K562 (cell line): ENCODE results near the gene RNASE8. TPM values are rescaled to one million over a fixed set of nuclear protein-coding genes. Genes with fewer than 3 reads are reported as not detected.

Source experiments
- ATAC-seq: fragments of 200-7000 bp; cut with Tn5 transposase; 3 replicates; pipeline ENCODE4 v1.9.1; 2020; ENCODE audit warnings: moderate library complexity
- BruUV-seq: library from RNA; stranded (reverse); fragments of 400-500 nt; replicated peaks from 2 replicates; lab custom pipeline; 2021; lab: Mats Ljungman, UMichigan
- CTCF ChIA-PET: fragments of 300-600 bp; formaldehyde crosslinking; extraction: SDS; loops from one replicate; lab custom pipeline; 2021; ENCODE audit warnings: low intra/inter-chr PET ratio; lab: Yijun Ruan, JAX
- POLR2A ChIA-PET: fragments of 300-600, 350-650 bp; sonication (Branson Sonifier 250); formaldehyde crosslinking; extraction: SDS; loops from one replicate; lab custom pipeline; 2021; ENCODE audit warnings: antibody characterized with exemption, inconsistent platforms; lab: Yijun Ruan, JAX
- DNase-seq, 4 experiments: peaks; one replicate each; pipeline versions ENCODE4 v3.0.0 to v3.0.0-alpha.2; 2011 to 2018; ENCODE audit warnings: low spot score in 3 of 4, mixed read lengths in 3 of 4; ENCODE audit errors: extremely low read depth in 1 of 4
- FAIRE-seq: peaks from 2 replicates; lab custom pipeline; 2011; peaks lifted over from hg19 to GRCh38; lab: Jason Lieb, UNC
- H2AFZ ChIP-seq: 2 replicates; pipeline ENCODE4 v1.6.0; 2011; ENCODE audit warnings: low read depth, low read length, control low read depth, inconsistent platforms
- H3K27ac ChIP-seq: fragments of 200-600 bp; 3 replicates; pipeline ENCODE4 v1.8.0; 2011; ENCODE audit warnings: low read depth, mild to moderate bottlenecking, control low read depth, inconsistent platforms, low read length, moderate library complexity, mixed read lengths; ENCODE audit errors: extremely low read depth
- H3K27me3 ChIP-seq, 2 experiments: fragments of 300-600 bp in 1 of 2; 2 replicates in 1 of 2; 3 replicates in 1 of 2; pipeline versions ENCODE4 v1.6.0 to v1.8.0; 2011; ENCODE audit warnings: inconsistent platforms in 2 of 2, low read length in 2 of 2, mild to moderate bottlenecking in 1 of 2, mixed read lengths in 1 of 2, moderate library complexity in 1 of 2; ENCODE audit not compliant: control insufficient read depth in 2 of 2, insufficient read depth in 2 of 2
- H3K36me3 ChIP-seq: fragments of 300-600 bp; 3 replicates; pipeline ENCODE4 v1.8.0; 2011; ENCODE audit warnings: mild to moderate bottlenecking, low read length, inconsistent platforms; ENCODE audit not compliant: control insufficient read depth, insufficient read depth
- H3K4me1 ChIP-seq, 2 experiments: fragments of 200-600 bp in 1 of 2; replicated peaks in 1 of 2; 2 replicates in 1 of 2; 3 replicates in 1 of 2; pipeline versions ENCODE4 v1.5.1 to v1.8.0; 2011; ENCODE audit warnings: inconsistent platforms in 2 of 2, low read length in 2 of 2, mild to moderate bottlenecking in 1 of 2, mixed read lengths in 1 of 2, moderate library complexity in 1 of 2; ENCODE audit not compliant: control insufficient read depth in 2 of 2, insufficient read depth in 2 of 2
- H3K4me2 ChIP-seq: 2 replicates; pipeline ENCODE4 v1.6.1; 2011; ENCODE audit warnings: low read length, control low read depth, inconsistent platforms, mixed read lengths; ENCODE audit not compliant: insufficient read depth
- H3K4me3 ChIP-seq: fragments of 200-600 bp; sonication (generic), shearing (Covaris generic); 2 replicates; pipeline ENCODE4 v1.5.1; 2016; ENCODE audit warnings: control low read depth, inconsistent platforms
- H3K79me2 ChIP-seq: fragments of 200-600 bp; 3 replicates; pipeline ENCODE4 v1.8.0; 2011; ENCODE audit warnings: low read length, inconsistent platforms; ENCODE audit not compliant: control insufficient read depth, insufficient read depth
- H3K9ac ChIP-seq, 2 experiments: 2 replicates each; pipeline versions ENCODE4 v1.6.0 to v1.6.1; 2011; ENCODE audit warnings: low read depth in 2 of 2, low read length in 2 of 2, control low read depth in 1 of 2, inconsistent platforms in 1 of 2, mild to moderate bottlenecking in 1 of 2, mixed read lengths in 1 of 2; ENCODE audit not compliant: insufficient read depth in 1 of 2
- H3K9me1 ChIP-seq: one replicate; pipeline ENCODE4 v1.6.0; 2011; ENCODE audit warnings: inconsistent platforms, mild to moderate bottlenecking, low read length, moderate library complexity; ENCODE audit not compliant: control insufficient read depth, insufficient read depth
- H3K9me3 ChIP-seq: replicated peaks from 2 replicates; pipeline ENCODE4 v1.5.1; 2011; ENCODE audit warnings: low read depth, low read length, inconsistent platforms; ENCODE audit not compliant: control insufficient read depth, insufficient read depth
- H4K20me1 ChIP-seq: replicated peaks from 2 replicates; pipeline ENCODE4 v1.6.1; 2011; ENCODE audit warnings: low read length, inconsistent platforms, mixed read lengths; ENCODE audit not compliant: control insufficient read depth, insufficient read depth
- ARID2 ChIP-seq: fragments of 450-650 bp; IDR thresholded peaks from 2 replicates; pipeline ENCODE4 v1.6.1; 2017; ENCODE audit warnings: antibody characterized with exemption, mild to moderate bottlenecking
- C11orf30 ChIP-seq: fragments of 450-650 bp; IDR thresholded peaks from 2 replicates; pipeline ENCODE4 v1.6.1; 2016; ENCODE audit warnings: low read depth, mild to moderate bottlenecking
- CHCHD3 ChIP-seq: fragments of 250-450 bp; sonication (Bioruptor Pico); IDR thresholded peaks from 2 replicates; pipeline ENCODE4 v2.1.2; 2022; ENCODE audit warnings: mild to moderate bottlenecking
- ETV6 ChIP-seq, 3 experiments: fragments of 150-350 bp in 1 of 3; sonication (generic) in 1 of 3; formaldehyde crosslinking in 1 of 3; IDR thresholded peaks; 2 replicates each; pipeline versions ENCODE4 v1.6.1 to v1.8.0; 2014 to 2022; ENCODE audit warnings: borderline replicate concordance in 2 of 3, low read depth in 2 of 3, antibody characterized with exemption in 1 of 3, low read length in 1 of 3, mild to moderate bottlenecking in 1 of 3, missing genetic modification reagents in 1 of 3
- GTF2E2 ChIP-seq: fragments of 200-800 bp; sonication (Bioruptor generic); IDR thresholded peaks from 2 replicates; pipeline ENCODE4 v1.6.1; 2016; ENCODE audit warnings: missing genetic modification characterization, missing compliant biosample characterization
- KLF6 ChIP-seq: fragments of 250-450 bp; sonication (Bioruptor Pico); IDR thresholded peaks from 2 replicates; pipeline ENCODE4 v1.4.0; 2020; ENCODE audit warnings: mild to moderate bottlenecking, moderate library complexity, borderline replicate concordance
- MECOM ChIP-seq: fragments of 250-450 bp; sonication (Bioruptor Pico); IDR thresholded peaks from 2 replicates; pipeline ENCODE4 v1.8.0; 2022; ENCODE audit warnings: inconsistent platforms
- NONO ChIP-seq, 2 experiments: fragments of 200-400 bp in 1 of 2; fragments of 450-650 bp in 1 of 2; formaldehyde crosslinking in 1 of 2; IDR thresholded peaks; 2 replicates each; pipeline ENCODE4 v1.6.1; 2017; ENCODE audit warnings: low read depth in 2 of 2, mild to moderate bottlenecking in 2 of 2, moderate library complexity in 2 of 2, low read length in 1 of 2
- PML ChIP-seq: IDR thresholded peaks from 2 replicates; pipeline ENCODE4 v1.6.1; 2012; ENCODE audit warnings: low read length, inconsistent platforms
- SMAD3 ChIP-seq: fragments of 450-650 bp; formaldehyde crosslinking; conservative IDR thresholded peaks from 2 replicates; pipeline ENCODE4 v1.4.0; 2020; ENCODE audit warnings: mild to moderate bottlenecking
- SREBF2 ChIP-seq: sonication (generic); formaldehyde crosslinking; IDR thresholded peaks from 2 replicates; pipeline ENCODE4 v1.4.0; 2020; ENCODE audit warnings: mild to moderate bottlenecking, missing genetic modification reagents
- ZNF764 ChIP-seq: fragments of 250-450 bp; sonication (Bioruptor Pico); IDR thresholded peaks from 2 replicates; pipeline ENCODE4 v1.4.0; 2020; ENCODE audit warnings: low read depth, mild to moderate bottlenecking, moderate library complexity
- WGBS: fragments of 100-300 bp; shearing (Covaris generic); methylation state at CpG from one replicate; pipeline ENCODE4 v1.1.6; 2016; ENCODE audit warnings: low coverage, mixed read lengths; ENCODE audit not compliant: insufficient coverage; ENCODE audit errors: missing lambda C conversion rate; 5-methylcytosine and 5-hydroxymethylcytosine counted together
- in situ Hi-C: fragments of 300-500 bp; cut with MboI; formaldehyde crosslinking; loops from 4 replicates; pipeline ENCODE4 v1.15.0; 2018; ENCODE audit warnings: inconsistent platforms, mixed read lengths
- intact Hi-C: fragments of 100-400 bp; cut with micrococcal nuclease; formaldehyde crosslinking; loops from 2 replicates; pipeline ENCODE4 v1.14.2; 2022
- polyA plus RNA-seq, 8 experiments: library from polyadenylated mRNA; depleted of rRNA in 4 of 8; stranded (reverse) in 5 of 8; unstranded in 3 of 8; fragments of >200 nt; fragmentation: Nextera tagmentation in 2 of 8; fragmentation: Illumina TruSeq in 1 of 8; extraction: Ambion mirVana in 2 of 8; extraction: Trizol in 1 of 8; gene quantifications; 2 replicates each; pipeline versions ENCODE4 v1.2.1 to v1.2.3, GENCODE V29; 2011 to 2014; ENCODE audit warnings: inconsistent platforms in 1 of 8, missing spikeins in 1 of 8
- total RNA-seq, 7 experiments: library from RNA; depleted of rRNA in 6 of 7; stranded (reverse); fragments of >200 nt in 6 of 7; fragmentation: Illumina TruSeq in 2 of 7; extraction: Trizol in 2 of 7; gene quantifications; 2 replicates each; pipeline versions ENCODE4 v1.2.1 to v1.2.3, GENCODE V29; 2011 to 2021; ENCODE audit warnings: low replicate concordance in 1 of 7
- TF ChIP-seq, protein P1 (sequence below): fragments of 150-350 bp; IDR thresholded peaks from 2 replicates; pipeline ENCODE4 v1.6.1; 2014; ENCODE audit warnings: low read depth, mild to moderate bottlenecking, low read length, borderline replicate concordance
- TF ChIP-seq, protein P2 (sequence below): fragments of 200-400 bp; formaldehyde crosslinking; IDR thresholded peaks from 2 replicates; pipeline ENCODE4 v1.6.1; 2017; ENCODE audit warnings: mild to moderate bottlenecking, low read depth, low read length, moderate library complexity

Gene RNASE8
- total and polyA plus RNA-seq, 9 of the 15 experiments (the other 6 are each of a cell fraction or from before 2014, with no cell fraction given) = not detected

DNA sequence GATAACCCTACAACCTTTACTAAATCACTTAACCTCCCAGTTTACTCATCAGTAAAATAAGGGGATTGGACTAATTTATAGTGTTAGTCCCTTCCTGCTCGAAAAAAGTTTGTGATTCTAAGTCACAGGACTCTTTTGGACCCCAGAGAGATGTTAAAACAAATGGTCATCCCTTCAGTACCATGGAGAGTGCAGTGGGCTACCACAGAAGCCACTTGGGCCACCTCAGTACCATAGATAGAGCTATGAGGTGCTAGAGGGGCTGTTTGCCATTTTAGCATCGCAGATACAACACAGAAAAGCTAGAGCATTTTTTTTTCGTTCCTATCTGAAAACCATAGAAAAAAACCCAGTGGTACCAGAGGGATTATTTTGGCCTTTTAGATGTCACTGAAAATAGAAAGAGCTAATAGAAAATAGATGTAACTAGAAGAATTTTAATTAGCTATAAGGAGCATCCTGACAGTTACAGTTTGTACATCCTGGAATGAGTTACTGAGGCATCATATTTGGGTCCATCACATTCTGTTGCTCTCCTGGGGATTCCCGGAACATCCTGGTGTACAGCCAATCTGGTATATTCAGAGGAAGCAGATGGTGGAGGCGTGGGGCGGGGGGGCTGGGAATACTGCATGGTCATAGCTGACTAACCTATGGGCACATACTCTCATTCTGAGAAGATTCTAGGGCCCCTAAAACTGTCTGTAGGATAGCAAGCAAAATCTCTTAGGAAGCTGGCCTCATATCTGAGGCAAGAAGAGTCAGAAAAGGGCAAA is 38.0 kb downstream of the RNASE8 start (continued):
- TF ChIP-seq C11orf30 (no peak), MECOM (CRISPR knock-in tag) (no peak), SMAD3 (CRISPR knock-in tag) (no peak)

DNA sequence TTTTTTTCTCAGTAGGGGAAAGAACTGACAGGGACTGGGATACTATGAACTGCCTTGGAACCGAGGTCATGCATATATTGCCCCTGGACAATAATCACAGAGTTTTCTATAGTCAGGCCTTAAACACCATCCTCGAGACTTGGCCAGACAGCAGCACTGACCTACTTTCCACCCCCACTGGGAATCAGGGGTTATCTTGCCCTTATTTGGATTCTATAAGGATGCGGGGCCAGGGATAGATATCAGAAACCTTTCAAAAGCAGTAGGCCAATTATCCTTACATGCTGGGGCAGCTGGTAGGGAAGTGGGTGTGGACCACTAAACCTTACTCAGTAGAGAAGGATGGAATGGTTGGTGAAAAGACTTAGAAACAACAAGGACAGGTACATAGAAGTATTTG is 38.8 kb downstream of the RNASE8 start:
- H3K36me3 ChIP-seq = peaks cover 3% of the 10 kb centered on the region; the same call in 1 of the 3 replicates
- H3K9ac ChIP-seq = no peak overlapping the region
- H3K79me2 ChIP-seq = no peaks in the 10 kb centered on the region
- no peaks in the 10 kb centered on the region for H3K9me1 ChIP-seq
- intact Hi-C loops = no loop called here
- H3K4me1 ChIP-seq = peaks cover 16 to 22% of the 10 kb centered on the region in 2 experiments; a peak in 4 of 5 replicates
- no peak overlapping the region for H3K27ac ChIP-seq
- WGBS = 62% methylated on average over 3 of the region's 3 CpGs
- H3K27me3 ChIP-seq = no peaks in the 10 kb centered on the region
- DNase-seq (no peak), ATAC-seq (no peak), FAIRE-seq (no peak)
- ChIA-PET POLR2A (interaction anchor here (0.6 to 1.7 kb wide), 2 partner anchors 19 to 25 kb away, joined by 3 to 6 read pairs; no protein-coding TSS in a partner anchor), CTCF (interaction anchor here (0.6 kb wide), 1 partner anchor 461 kb away, joined by 4 read pairs; no protein-coding TSS in a partner anchor)
- no peaks in the 10 kb centered on the region for H3K9me3 ChIP-seq
- no peak overlapping the region for H3K4me3 ChIP-seq
- H2AFZ ChIP-seq = no peak overlapping the region
- H3K4me2 ChIP-seq = no peak overlapping the region
- in situ Hi-C loops = no loop called here
- no TSS peak for BruUV-seq
- no peaks in the 10 kb centered on the region for H4K20me1 ChIP-seq
- no peak for TF ChIP-seq GTF2E2
- TF ChIP-seq, protein P1, sequence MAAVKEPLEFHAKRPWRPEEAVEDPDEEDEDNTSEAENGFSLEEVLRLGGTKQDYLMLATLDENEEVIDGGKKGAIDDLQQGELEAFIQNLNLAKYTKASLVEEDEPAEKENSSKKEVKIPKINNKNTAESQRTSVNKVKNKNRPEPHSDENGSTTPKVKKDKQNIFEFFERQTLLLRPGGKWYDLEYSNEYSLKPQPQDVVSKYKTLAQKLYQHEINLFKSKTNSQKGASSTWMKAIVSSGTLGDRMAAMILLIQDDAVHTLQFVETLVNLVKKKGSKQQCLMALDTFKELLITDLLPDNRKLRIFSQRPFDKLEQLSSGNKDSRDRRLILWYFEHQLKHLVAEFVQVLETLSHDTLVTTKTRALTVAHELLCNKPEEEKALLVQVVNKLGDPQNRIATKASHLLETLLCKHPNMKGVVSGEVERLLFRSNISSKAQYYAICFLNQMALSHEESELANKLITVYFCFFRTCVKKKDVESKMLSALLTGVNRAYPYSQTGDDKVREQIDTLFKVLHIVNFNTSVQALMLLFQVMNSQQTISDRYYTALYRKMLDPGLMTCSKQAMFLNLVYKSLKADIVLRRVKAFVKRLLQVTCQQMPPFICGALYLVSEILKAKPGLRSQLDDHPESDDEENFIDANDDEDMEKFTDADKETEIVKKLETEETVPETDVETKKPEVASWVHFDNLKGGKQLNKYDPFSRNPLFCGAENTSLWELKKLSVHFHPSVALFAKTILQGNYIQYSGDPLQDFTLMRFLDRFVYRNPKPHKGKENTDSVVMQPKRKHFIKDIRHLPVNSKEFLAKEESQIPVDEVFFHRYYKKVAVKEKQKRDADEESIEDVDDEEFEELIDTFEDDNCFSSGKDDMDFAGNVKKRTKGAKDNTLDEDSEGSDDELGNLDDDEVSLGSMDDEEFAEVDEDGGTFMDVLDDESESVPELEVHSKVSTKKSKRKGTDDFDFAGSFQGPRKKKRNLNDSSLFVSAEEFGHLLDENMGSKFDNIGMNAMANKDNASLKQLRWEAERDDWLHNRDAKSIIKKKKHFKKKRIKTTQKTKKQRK = no peak
- no peak for TF ChIP-seq ZNF764
- no peak for TF ChIP-seq NONO (IDR thresholded peaks at IDR 0.05; ENCODE audit: low read depth in 2 of 2, low read length in 1 of 2)
- TF ChIP-seq CHCHD3 (CRISPR knock-in tag) = no peak
- TF ChIP-seq ETV6 (IDR thresholded peaks at IDR 0.05; ENCODE audit: borderline replicate concordance in 1 of 2, low read depth in 2 of 2, low read length in 1 of 2) = no peak
- TF ChIP-seq ETV6 (CRISPR knock-in tag; IDR thresholded peaks at IDR 0.05; ENCODE audit: borderline replicate concordance) = no peak
- TF ChIP-seq ARID2 = no peak
- no peak for TF ChIP-seq KLF6 (CRISPR knock-in tag)
- TF ChIP-seq SREBF2 (CRISPR knock-in tag) = no peak
- TF ChIP-seq, protein P2, sequence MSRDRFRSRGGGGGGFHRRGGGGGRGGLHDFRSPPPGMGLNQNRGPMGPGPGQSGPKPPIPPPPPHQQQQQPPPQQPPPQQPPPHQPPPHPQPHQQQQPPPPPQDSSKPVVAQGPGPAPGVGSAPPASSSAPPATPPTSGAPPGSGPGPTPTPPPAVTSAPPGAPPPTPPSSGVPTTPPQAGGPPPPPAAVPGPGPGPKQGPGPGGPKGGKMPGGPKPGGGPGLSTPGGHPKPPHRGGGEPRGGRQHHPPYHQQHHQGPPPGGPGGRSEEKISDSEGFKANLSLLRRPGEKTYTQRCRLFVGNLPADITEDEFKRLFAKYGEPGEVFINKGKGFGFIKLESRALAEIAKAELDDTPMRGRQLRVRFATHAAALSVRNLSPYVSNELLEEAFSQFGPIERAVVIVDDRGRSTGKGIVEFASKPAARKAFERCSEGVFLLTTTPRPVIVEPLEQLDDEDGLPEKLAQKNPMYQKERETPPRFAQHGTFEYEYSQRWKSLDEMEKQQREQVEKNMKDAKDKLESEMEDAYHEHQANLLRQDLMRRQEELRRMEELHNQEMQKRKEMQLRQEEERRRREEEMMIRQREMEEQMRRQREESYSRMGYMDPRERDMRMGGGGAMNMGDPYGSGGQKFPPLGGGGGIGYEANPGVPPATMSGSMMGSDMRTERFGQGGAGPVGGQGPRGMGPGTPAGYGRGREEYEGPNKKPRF = no peak
- TF ChIP-seq PML = no peak
